H1 (cell line): ENCODE data around the gene CDC42.

ENCODE experiments used
- CHD1 ChIP-seq: IDR thresholded peaks from 2 replicates; pipeline ENCODE4 v1.6.1; 2012; ENCODE audit warnings: low read depth, low read length, improper control_type of control experiment
- CREB1 ChIP-seq: IDR thresholded peaks from 2 replicates; pipeline ENCODE4 v1.6.1; 2012; ENCODE audit warnings: inconsistent platforms
- CTCF ChIP-seq, 3 experiments: IDR thresholded peaks; 1 replicate in 2 of 3; 2 replicates in 1 of 3; pipeline versions ENCODE4 v1.5.1 to v1.6.1; 2011; ENCODE audit warnings: low read length in 3 of 3, mild to moderate bottlenecking in 3 of 3, inconsistent platforms in 2 of 3, low read depth in 1 of 3, moderate library complexity in 1 of 3; ENCODE audit not compliant: insufficient read depth in 1 of 3; ENCODE audit errors: control extremely low read depth in 1 of 3
- GABPA ChIP-seq: IDR thresholded peaks from 2 replicates; pipeline ENCODE4 v1.6.1; 2011; ENCODE audit warnings: mild to moderate bottlenecking, low read length, moderate library complexity, borderline replicate concordance; ENCODE audit not compliant: insufficient read depth
- RBBP5 ChIP-seq: IDR thresholded peaks from 2 replicates; pipeline ENCODE4 v1.7.1; 2012; ENCODE audit warnings: low read depth, mild to moderate bottlenecking, inconsistent platforms, low read length, moderate library complexity, borderline replicate concordance

DNA sequence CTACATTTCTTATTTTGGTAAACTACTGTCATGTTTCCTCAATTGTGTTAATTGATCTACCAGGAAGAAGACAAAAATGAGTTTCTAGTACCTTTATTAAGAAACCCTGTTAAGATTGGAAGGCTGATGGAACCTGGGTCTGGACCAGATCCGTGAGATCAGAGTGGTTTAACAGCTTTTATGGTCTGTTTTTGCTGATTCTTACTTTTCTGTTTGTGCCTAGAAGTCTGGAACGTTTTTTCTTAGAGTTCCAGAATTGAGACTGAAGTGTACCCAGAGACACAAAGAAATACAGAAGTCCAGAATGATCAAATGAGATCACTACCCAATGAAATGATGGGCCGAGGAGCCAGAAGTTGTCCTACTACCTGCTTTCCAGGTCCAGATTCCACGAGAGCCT lies 22.5 kb upstream of the CDC42 start:
- TF ChIP-seq CREB1 (no peak), GABPA (no peak), CHD1 (no peak), RBBP5 (no peak), CTCF (IDR thresholded peaks at IDR 0.05; ENCODE audit: control extremely low read depth in 1 of 3, insufficient read depth in 1 of 3, low read depth in 1 of 3, low read length in 3 of 3) (no peak)
